Tibial nerve (tissue), 4 donors: ENCODE results near the gene ECHDC3.

Source experiments
- EP300 ChIP-seq, 2 donors: sonication (generic); formaldehyde crosslinking; IDR thresholded peaks; one replicate each; pipeline ENCODE4 v1.6.1; 2017; ENCODE audit warnings: antibody characterized with exemption in 2 of 2, mild to moderate bottlenecking in 1 of 2
- TF ChIP-seq, protein P1 (sequence below), 5 experiments: fragments of 200-600 bp in 3 of 5; fragments of 450-650 bp in 2 of 5; sonication (generic) in 3 of 5; IDR thresholded peaks; one replicate each; pipeline ENCODE4 v1.5.1; 2016 to 2019; ENCODE audit warnings: antibody characterized with exemption in 5 of 5, mild to moderate bottlenecking in 3 of 5, moderate library complexity in 2 of 5

GRCh38 chr10:11721806-11722205 lies 20.4 kb upstream of the ECHDC3 start:
- TF ChIP-seq, protein P1, sequence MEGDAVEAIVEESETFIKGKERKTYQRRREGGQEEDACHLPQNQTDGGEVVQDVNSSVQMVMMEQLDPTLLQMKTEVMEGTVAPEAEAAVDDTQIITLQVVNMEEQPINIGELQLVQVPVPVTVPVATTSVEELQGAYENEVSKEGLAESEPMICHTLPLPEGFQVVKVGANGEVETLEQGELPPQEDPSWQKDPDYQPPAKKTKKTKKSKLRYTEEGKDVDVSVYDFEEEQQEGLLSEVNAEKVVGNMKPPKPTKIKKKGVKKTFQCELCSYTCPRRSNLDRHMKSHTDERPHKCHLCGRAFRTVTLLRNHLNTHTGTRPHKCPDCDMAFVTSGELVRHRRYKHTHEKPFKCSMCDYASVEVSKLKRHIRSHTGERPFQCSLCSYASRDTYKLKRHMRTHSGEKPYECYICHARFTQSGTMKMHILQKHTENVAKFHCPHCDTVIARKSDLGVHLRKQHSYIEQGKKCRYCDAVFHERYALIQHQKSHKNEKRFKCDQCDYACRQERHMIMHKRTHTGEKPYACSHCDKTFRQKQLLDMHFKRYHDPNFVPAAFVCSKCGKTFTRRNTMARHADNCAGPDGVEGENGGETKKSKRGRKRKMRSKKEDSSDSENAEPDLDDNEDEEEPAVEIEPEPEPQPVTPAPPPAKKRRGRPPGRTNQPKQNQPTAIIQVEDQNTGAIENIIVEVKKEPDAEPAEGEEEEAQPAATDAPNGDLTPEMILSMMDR (IDR thresholded peaks at IDR 0.05), result no peak
- TF ChIP-seq EP300 (IDR thresholded peaks at IDR 0.05), result no peak
